AG04450 (cell line): ENCODE measurements around the gene AKAP6. TPM values are rescaled to one million over a fixed set of nuclear protein-coding genes. Genes with fewer than 3 reads are reported as not detected.
A peak's percentile ranks its signal among the peaks of the same experiment; 100 is the strongest.

ENCODE experiments used
- CTCF ChIA-PET: fragments of 300-600, 350-600 bp; formaldehyde crosslinking; extraction: SDS; loops from one replicate; lab custom pipeline; 2022; ENCODE audit warnings: antibody characterized with exemption, inconsistent platforms; lab: Charles Lee
- POLR2A ChIA-PET: fragments of 350-600 bp; formaldehyde crosslinking; extraction: SDS; loops from one replicate; lab custom pipeline; 2021; ENCODE audit warnings: antibody characterized with exemption, inconsistent platforms; lab: Yijun Ruan, JAX
- DNase-seq: peaks from one replicate; pipeline ENCODE4 v3.0.0-alpha.2; 2011; ENCODE audit warnings: low read depth, low spot score
- H3K27ac ChIP-seq: one replicate; pipeline ENCODE4 v1.5.1; 2012; ENCODE audit warnings: low read depth, low read length, control low read depth
- H3K27me3 ChIP-seq: one replicate; pipeline ENCODE4 v1.6.0; 2012; ENCODE audit warnings: low read length; ENCODE audit not compliant: control insufficient read depth, insufficient read depth
- H3K4me3 ChIP-seq: 2 replicates; pipeline ENCODE4 v1.5.1; 2011; ENCODE audit warnings: mild to moderate bottlenecking, low read depth, low read length, control low read depth
- H3K9me3 ChIP-seq: 2 replicates; pipeline ENCODE4 v1.5.1; 2012; ENCODE audit warnings: low read length; ENCODE audit not compliant: control insufficient read depth, insufficient read depth
- polyA plus RNA-seq: library from polyadenylated mRNA; depleted of rRNA; stranded (reverse); fragments of >200 nt; gene quantifications from 2 replicates; pipeline ENCODE4 v1.2.3, GENCODE V29; 2011
- TF ChIP-seq, protein P1 (sequence below): IDR thresholded peaks from 2 replicates; pipeline ENCODE4 v1.5.1; 2011; ENCODE audit warnings: low read depth, low read length, control low read depth, inconsistent platforms

AKAP6 gene
- polyA plus RNA-seq, 1 experiment: 0.78 TPM

DNA sequence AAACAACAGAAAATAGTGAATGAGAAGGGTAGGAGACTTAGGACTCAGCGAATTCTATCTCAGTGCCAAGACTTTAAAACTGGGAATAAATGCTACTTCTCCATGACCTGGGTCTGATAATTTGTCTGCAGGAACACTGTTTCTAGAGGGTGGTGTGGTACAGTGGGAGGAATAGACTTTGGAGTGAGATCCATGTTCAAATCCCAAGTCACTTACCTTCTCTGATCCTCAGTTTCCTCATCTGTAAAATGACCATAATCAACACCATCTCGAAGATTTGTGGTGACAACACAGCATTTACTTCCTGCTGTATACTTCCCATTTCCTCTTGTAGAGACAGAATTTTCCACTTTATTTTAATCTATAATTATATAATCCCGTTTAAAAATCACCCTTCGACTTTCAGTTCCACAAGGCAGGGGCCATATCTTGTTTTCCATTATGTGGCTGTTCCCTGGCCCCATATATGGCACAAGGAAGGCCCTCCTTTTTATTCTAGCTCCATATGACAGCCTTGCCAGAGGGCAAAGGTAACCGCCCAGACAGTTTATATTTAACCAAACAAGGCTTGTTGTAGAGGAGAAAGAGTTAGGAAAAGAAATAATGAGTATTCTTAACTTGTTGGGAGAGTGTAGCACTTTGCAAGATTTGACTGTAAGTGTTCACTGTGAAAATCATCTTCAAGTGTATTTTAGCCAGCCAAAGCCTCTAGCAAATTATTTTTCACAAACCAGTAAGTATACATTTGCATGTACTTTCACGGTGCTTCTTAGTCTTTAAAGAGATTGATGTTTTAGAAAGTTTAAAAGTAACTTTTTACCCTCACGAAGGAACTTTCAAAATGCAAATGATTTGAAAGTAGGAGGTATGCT, 243.1 kb downstream of the AKAP6 start:
- POLR2A ChIA-PET: no interaction called here
- TF ChIP-seq, protein P1, sequence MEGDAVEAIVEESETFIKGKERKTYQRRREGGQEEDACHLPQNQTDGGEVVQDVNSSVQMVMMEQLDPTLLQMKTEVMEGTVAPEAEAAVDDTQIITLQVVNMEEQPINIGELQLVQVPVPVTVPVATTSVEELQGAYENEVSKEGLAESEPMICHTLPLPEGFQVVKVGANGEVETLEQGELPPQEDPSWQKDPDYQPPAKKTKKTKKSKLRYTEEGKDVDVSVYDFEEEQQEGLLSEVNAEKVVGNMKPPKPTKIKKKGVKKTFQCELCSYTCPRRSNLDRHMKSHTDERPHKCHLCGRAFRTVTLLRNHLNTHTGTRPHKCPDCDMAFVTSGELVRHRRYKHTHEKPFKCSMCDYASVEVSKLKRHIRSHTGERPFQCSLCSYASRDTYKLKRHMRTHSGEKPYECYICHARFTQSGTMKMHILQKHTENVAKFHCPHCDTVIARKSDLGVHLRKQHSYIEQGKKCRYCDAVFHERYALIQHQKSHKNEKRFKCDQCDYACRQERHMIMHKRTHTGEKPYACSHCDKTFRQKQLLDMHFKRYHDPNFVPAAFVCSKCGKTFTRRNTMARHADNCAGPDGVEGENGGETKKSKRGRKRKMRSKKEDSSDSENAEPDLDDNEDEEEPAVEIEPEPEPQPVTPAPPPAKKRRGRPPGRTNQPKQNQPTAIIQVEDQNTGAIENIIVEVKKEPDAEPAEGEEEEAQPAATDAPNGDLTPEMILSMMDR: no peak
- H3K4me3 ChIP-seq: no peak overlapping the region
- H3K27me3 ChIP-seq: no peaks in the 10 kb centered on the region
- DNase-seq: no peak
- no peak overlapping the region for H3K27ac ChIP-seq
- no peaks in the 10 kb centered on the region for H3K9me3 ChIP-seq
- CTCF ChIA-PET: interaction anchor here (3.3 kb wide), 1 partner anchor 1221 kb away, joined by 8 read pairs; no protein-coding TSS in a partner anchor

DNA sequence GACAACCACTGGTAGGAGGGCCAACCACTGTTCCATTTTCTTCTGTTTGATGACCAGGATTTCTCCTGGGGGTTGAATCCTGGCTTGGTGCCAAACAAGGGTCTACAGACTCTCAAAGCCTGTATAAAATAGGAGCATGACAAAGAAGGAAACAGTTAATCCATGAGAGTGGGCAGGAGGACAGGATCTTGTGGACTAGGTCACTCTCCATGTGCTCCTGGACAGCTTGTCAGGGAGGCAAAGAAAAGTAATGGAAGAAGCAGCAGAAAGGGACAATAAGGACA, 243.7 kb downstream of the AKAP6 start:
- Histone ChIP-seq H3K9me3 (no peaks in the 10 kb centered on the region), H3K27me3 (peaks cover 2% of the 10 kb centered on the region), H3K27ac (no peak overlapping the region), H3K4me3 (no peak overlapping the region)
- TF ChIP-seq, protein P1: no peak
- ChIA-PET POLR2A (no interaction called here), CTCF (no interaction called here)
- DNase-seq: no peak

DNA sequence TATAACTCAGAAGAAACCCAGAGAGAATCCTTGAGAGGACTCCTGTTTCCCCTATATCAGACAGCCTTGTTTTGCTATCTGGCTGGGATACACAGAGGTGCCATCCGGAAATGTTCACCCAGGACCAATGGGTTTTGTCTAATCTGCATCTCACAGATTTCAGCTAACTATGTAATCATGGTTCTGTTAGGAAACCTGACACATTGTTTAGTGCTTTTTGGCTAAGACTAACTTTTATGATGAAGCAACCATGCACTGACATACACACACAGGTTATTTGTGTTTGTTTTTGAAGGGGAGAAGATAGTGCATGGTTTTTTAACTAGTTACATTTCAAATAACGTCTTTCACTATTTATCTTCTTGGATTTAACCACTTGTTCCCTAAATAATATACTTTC, 245.2 kb downstream of the AKAP6 start:
- CTCF ChIA-PET: interaction anchor here (7.0 kb wide), 1 partner anchor 1219 kb away, joined by 83 read pairs; no protein-coding TSS in a partner anchor

DNA sequence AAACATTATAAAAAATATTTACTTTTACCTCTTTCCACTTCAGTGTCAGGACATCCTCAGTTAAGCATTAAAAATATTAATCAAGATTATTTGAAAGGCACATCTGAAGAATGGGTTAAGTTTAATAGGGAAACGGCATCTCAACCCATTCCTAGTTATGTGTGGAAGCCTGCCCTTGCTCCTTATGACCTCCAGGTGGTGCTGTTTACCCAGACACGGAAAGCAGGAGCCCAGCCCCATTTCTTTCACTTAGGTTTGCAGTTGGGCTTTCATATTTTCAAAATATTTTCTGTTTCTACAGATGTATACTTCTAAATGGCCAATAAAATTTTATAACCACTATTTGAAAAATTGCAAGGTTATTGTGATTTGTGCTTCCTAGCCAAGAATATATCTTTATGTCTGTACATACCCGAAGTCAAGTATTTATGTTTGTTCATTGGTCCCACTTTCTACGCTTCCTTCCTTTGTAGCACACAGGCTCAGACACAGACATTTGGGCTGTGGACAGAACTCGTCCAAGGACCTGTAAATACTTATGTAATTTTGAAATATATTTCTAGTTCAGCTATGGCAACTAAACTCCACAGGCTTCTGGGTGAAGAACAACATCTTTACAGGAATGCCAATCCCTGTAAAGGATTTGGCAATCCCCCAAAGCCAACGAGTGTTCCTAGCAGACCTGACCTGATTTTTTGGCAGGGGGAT, 247.1 kb downstream of the AKAP6 start:
- CTCF ChIA-PET: interaction anchor here (0.5 to 7.0 kb wide), 25 partner anchors 9 to 1747 kb away, joined by 3 to 83 read pairs (median 4); no protein-coding TSS in a partner anchor
- no peak overlapping the region for H3K4me3 ChIP-seq

More for the DNA sequence above, 245.2 kb downstream of the AKAP6 start:
- Histone ChIP-seq H3K27ac (no peak overlapping the region), H3K4me3 (no peak overlapping the region), H3K27me3 (peaks cover 5% of the 10 kb centered on the region), H3K9me3 (no peaks in the 10 kb centered on the region)
- DNase-seq: no peak
- TF ChIP-seq, protein P1: no peak
- POLR2A ChIA-PET: no interaction called here

More for the DNA sequence above, 247.1 kb downstream of the AKAP6 start:
- Histone ChIP-seq H3K27ac (no peak overlapping the region), H3K27me3 (peaks cover 5% of the 10 kb centered on the region), H3K9me3 (no peaks in the 10 kb centered on the region)
- POLR2A ChIA-PET: no interaction called here
- TF ChIP-seq, protein P1: peak; percentile 98
- no peak for DNase-seq
